Measurements from ENCODE around the gene SNX27. TPM values are rescaled to one million over a fixed set of nuclear protein-coding genes. Genes with fewer than 3 reads are reported as not detected.

The SNX27 gene
- total RNA-seq, 6 donors from 2014 or later = 35.0 to 62.9 (median 51.9) TPM

DNA sequence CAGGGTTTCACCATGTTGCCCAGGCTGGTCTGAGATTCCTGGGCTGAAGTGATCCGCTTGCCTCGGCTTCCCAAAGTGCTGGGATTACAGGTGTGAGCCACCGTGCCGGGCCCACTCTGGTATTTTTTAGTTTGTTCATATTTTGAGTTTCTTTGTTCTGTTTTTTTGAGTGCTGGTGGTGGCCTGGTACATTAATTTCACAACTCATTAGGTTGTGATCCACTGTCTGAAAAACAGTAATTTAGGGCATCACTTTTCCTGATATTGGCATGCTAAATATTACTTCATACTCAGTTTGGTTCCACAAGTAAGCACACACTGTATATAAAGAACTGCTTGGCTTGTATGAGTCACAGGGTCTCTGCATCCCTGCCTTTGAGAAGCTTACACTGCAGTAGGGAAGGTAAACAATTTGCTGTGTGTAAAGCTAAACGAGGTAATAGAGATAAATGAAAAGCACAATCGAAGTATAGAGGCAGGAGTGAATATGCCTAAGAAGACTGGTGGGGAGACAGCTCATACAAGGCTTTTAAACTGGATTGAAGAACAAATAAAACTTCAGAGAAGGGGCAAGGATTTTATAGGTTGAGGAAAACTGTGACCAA is 7.7 kb downstream of the SNX27 start:
- Histone ChIP-seq H3K27ac (peak overlapping the region; percentile 54 to 75 (median 66)), H3K9me3 (no peaks in the 10 kb centered on the region), H3K36me3 (no peaks in the 10 kb centered on the region), H3K27me3 (no peaks in the 10 kb centered on the region), H3K4me1 (peaks cover 30 to 50% (median 38%) of the 10 kb centered on the region in 4 donors), H3K4me3 (no peak overlapping the region)
- DNase-seq = no peak
- ATAC-seq (ENCODE audit: low FRiP score in 2 of 2) = peak in 1 of 2 donors; percentile 66
- TF ChIP-seq EP300 (IDR thresholded peaks at IDR 0.05) = no peak
- no peak for TF ChIP-seq POLR2AphosphoS5 (IDR thresholded peaks at IDR 0.05)
- no peak for TF ChIP-seq POLR2A (IDR thresholded peaks at IDR 0.05)
- TF ChIP-seq, protein P1, sequence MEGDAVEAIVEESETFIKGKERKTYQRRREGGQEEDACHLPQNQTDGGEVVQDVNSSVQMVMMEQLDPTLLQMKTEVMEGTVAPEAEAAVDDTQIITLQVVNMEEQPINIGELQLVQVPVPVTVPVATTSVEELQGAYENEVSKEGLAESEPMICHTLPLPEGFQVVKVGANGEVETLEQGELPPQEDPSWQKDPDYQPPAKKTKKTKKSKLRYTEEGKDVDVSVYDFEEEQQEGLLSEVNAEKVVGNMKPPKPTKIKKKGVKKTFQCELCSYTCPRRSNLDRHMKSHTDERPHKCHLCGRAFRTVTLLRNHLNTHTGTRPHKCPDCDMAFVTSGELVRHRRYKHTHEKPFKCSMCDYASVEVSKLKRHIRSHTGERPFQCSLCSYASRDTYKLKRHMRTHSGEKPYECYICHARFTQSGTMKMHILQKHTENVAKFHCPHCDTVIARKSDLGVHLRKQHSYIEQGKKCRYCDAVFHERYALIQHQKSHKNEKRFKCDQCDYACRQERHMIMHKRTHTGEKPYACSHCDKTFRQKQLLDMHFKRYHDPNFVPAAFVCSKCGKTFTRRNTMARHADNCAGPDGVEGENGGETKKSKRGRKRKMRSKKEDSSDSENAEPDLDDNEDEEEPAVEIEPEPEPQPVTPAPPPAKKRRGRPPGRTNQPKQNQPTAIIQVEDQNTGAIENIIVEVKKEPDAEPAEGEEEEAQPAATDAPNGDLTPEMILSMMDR (IDR thresholded peaks at IDR 0.05) = no peak
- 64% methylated on average over 6 of the region's 6 CpGs for WGBS, 2 donors

DNA sequence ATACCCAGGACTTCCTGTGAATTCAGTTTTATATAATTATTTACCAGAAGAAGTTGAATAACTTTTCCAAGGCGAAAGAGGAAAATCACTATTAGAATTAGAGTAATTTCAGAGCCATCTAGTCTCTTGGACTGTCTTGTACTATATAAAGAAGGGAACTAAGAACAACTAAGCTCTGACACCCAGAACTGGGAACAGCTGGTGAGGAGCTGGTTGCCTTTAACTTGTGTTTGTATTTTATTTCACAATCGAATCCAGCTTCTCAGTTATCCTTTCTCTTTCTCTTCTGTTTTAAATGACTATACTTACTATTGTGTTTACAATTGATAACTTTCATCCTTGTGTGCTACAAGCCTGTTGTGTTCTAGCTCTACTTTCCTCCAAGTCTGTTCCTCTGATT is 8.4 kb downstream of the SNX27 start:
- no peak overlapping the region for H3K4me3 ChIP-seq
- peak overlapping the region; percentile 55 to 75 (median 66) for H3K27ac ChIP-seq
- ATAC-seq (ENCODE audit: low FRiP score in 2 of 2) (peak in 1 of 2 donors; percentile 77), DNase-seq (peak in 1 of 2 donors; percentile 34)
- no peaks in the 10 kb centered on the region for H3K36me3 ChIP-seq
- 32 to 42% methylated on average over 2 of the region's 2 CpGs for WGBS, 2 donors
- H3K9me3 ChIP-seq = no peaks in the 10 kb centered on the region
- TF ChIP-seq, protein P1 (IDR thresholded peaks at IDR 0.05) = no peak
- no peaks in the 10 kb centered on the region for H3K27me3 ChIP-seq
- H3K4me1 ChIP-seq = peaks cover 25 to 45% (median 35%) of the 10 kb centered on the region in 4 donors

DNA sequence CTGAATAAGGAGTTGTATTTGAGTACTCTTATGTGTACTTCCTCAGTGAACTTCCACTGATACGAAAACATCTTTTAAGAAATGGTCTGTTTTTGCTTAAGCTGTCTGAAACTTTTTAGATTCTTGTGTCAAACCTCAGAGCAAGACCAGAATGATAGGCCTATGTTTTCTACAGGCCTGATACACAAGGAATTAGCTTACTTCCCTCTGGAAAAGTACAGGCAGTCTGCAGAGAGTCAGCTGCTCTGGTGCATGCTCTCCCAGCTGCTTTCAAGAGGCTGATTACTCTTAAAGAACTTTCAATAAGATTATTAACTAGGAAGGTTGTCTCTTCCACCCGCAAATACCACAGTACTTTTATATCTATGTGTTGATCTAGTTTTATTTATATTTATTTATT is 9.5 kb downstream of the SNX27 start:
- peak overlapping the region; percentile 55 to 75 (median 66) for H3K27ac ChIP-seq
- H3K4me3 ChIP-seq = no peak overlapping the region
- no peaks in the 10 kb centered on the region for H3K27me3 ChIP-seq
- H3K36me3 ChIP-seq = no peaks in the 10 kb centered on the region
- 41 to 51% methylated on average over 2 of the region's 2 CpGs for WGBS, 2 donors
- H3K9me3 ChIP-seq = no peaks in the 10 kb centered on the region
- TF ChIP-seq POLR2AphosphoS5 (IDR thresholded peaks at IDR 0.05) (no peak), POLR2A (IDR thresholded peaks at IDR 0.05) (no peak), EP300 (IDR thresholded peaks at IDR 0.05) (no peak)
- TF ChIP-seq, protein P1 (IDR thresholded peaks at IDR 0.05) = no peak
- ATAC-seq (ENCODE audit: low FRiP score in 2 of 2) (no peak), DNase-seq (peak in 1 of 2 donors; percentile 60)
- peaks cover 25 to 37% (median 33%) of the 10 kb centered on the region in 4 donors for H3K4me1 ChIP-seq

DNA sequence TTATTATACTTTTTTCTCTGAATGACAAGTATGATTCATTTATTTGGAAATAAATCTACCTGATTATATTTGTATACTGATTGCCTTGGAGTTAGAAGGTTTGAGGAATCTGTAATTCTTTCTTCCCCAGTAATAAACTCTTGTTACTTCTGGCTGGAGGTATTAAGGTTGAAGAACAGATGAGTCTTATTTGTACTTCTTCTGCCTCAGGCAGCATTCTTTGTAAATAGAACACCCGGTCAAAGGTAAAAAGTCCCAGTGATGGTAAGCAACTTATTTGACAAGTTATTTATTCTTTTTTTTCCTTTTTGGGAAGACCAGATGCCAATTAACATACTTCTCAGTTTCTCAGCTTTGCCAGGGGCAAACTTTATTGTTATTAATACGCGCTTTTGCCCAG is 12.9 kb downstream of the SNX27 start:
- 95 to 100% methylated on average over 3 of the region's 3 CpGs for WGBS, 2 donors
- no peak for TF ChIP-seq POLR2AphosphoS5 (IDR thresholded peaks at IDR 0.05)
- DNase-seq = no peak
- Histone ChIP-seq H3K9me3 (no peaks in the 10 kb centered on the region), H3K36me3 (no peaks in the 10 kb centered on the region), H3K4me1 (peaks cover 14 to 29% (median 21%) of the 10 kb centered on the region in 4 donors), H3K4me3 (no peak overlapping the region), H3K27ac (no peak overlapping the region), H3K27me3 (no peaks in the 10 kb centered on the region)
- ATAC-seq (ENCODE audit: low FRiP score in 2 of 2) = no peak

DNA sequence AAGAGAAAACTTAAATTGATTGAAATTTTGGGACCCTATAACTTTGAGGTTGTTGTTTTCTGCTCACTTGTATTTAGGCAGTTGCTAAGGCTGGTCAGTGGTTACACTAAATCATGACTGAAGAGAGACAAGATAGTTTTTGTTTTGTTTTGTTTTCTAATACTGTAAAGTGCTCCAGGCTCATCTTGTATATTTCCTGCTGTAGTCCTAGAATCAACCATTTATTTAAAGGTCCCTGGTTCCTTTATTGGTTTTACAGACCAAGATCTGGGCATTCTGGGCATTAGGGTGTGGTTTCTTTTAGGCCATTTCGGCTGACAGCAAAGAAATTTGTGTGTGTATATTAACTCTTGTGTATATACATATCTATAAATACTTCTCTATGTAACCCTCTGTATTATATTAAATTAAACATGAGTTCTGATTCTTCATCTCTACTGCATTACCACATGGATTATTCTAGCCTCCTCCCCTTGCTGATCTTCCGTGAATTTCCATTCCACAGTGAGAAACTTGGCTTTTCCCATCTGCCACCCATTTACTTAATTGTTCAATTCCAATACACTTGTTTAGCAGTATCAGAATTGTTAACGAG is 15.0 kb downstream of the SNX27 start:
- no peak for DNase-seq
- 83 to 97% methylated on average over 3 of the region's 3 CpGs for WGBS, 2 donors
- Histone ChIP-seq H3K27me3 (no peaks in the 10 kb centered on the region), H3K27ac (no peak overlapping the region), H3K4me1 (peaks cover 0 to 10% (median 2%) of the 10 kb centered on the region in 4 donors), H3K36me3 (no peaks in the 10 kb centered on the region), H3K4me3 (no peak overlapping the region), H3K9me3 (no peaks in the 10 kb centered on the region)
- ATAC-seq (ENCODE audit: low FRiP score in 2 of 2) = no peak
- TF ChIP-seq POLR2A (IDR thresholded peaks at IDR 0.05) (no peak), POLR2AphosphoS5 (IDR thresholded peaks at IDR 0.05) (no peak), EP300 (IDR thresholded peaks at IDR 0.05) (no peak)
- TF ChIP-seq, protein P1 (IDR thresholded peaks at IDR 0.05) = no peak
